Esophagus squamous epithelium (tissue), 4 donors: ENCODE measurements around the gene OR13J1.

Experiments used
- POLR2A ChIP-seq, 4 donors: fragments of 450-650 bp; IDR thresholded peaks; one replicate each; pipeline ENCODE4 v1.6.1; 2017; ENCODE audit warnings: antibody characterized with exemption in 4 of 4, mild to moderate bottlenecking in 4 of 4, moderate library complexity in 3 of 4
- TF ChIP-seq, protein P1 (sequence below), 6 experiments: fragments of 450-650 bp in 4 of 6; fragments of 200-600 bp in 2 of 6; sonication (generic) in 2 of 6; IDR thresholded peaks; one replicate each; pipeline ENCODE4 v1.5.1; 2016 to 2019; ENCODE audit warnings: antibody characterized with exemption in 6 of 6, mild to moderate bottlenecking in 4 of 6, moderate library complexity in 4 of 6

DNA sequence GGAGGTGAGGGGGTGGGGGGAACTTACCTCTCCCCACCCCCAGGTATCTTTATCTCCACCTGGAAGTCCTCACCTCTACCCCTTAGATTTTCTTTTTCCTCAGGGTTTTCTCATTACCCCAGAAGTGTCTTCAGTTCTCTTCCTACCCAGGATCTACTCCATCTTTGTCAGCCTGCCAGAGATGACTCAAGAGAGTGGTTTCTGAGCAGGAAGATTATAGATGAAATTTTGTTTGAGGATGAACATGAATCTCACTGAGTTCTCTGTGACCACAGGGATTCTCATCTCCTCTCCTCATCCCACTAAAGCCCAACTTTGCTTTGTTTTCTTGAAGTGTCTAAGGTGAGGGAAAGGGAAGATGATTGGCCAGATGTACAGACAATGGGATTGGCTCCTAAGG is 50.1 kb downstream of the OR13J1 start:
- TF ChIP-seq, protein P1, sequence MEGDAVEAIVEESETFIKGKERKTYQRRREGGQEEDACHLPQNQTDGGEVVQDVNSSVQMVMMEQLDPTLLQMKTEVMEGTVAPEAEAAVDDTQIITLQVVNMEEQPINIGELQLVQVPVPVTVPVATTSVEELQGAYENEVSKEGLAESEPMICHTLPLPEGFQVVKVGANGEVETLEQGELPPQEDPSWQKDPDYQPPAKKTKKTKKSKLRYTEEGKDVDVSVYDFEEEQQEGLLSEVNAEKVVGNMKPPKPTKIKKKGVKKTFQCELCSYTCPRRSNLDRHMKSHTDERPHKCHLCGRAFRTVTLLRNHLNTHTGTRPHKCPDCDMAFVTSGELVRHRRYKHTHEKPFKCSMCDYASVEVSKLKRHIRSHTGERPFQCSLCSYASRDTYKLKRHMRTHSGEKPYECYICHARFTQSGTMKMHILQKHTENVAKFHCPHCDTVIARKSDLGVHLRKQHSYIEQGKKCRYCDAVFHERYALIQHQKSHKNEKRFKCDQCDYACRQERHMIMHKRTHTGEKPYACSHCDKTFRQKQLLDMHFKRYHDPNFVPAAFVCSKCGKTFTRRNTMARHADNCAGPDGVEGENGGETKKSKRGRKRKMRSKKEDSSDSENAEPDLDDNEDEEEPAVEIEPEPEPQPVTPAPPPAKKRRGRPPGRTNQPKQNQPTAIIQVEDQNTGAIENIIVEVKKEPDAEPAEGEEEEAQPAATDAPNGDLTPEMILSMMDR (IDR thresholded peaks at IDR 0.05): no peak
- TF ChIP-seq POLR2A (IDR thresholded peaks at IDR 0.05): no peak
